Right lobe of liver (tissue), 6 donors: ENCODE data around the gene OPTN. TPM values are rescaled to one million over a fixed set of nuclear protein-coding genes. Genes with fewer than 3 reads are reported as not detected.

Experiments
- ATAC-seq, 4 donors: fragments of 200-7000 bp; cut with Tn5 transposase; one replicate each; pipeline ENCODE4 v1.9.1; 2020; ENCODE audit warnings: mild to moderate bottlenecking in 4 of 4, moderate library complexity in 4 of 4
- DNase-seq, 3 donors: peaks; one replicate each; pipeline ENCODE4 v3.0.0-alpha.2; 2020
- H3K27ac ChIP-seq, 3 donors: fragments of 200-600 bp; one replicate each; pipeline ENCODE4 v1.8.0; 2022
- H3K27me3 ChIP-seq, 2 donors: fragments of 200-600 bp; one replicate each; pipeline ENCODE4 v1.8.0; 2022
- H3K36me3 ChIP-seq, 4 donors: fragments of 200-600 bp; sonication (generic) in 1 of 4; one replicate each; pipeline versions ENCODE4 v1.5.1 to v1.8.0; 2017 to 2022; ENCODE audit warnings: control low read depth in 1 of 4
- H3K4me1 ChIP-seq, 4 donors: fragments of 200-600 bp; sonication (generic) in 1 of 4; one replicate each; pipeline versions ENCODE4 v1.5.1 to v1.8.0; 2017 to 2022; ENCODE audit warnings: control low read depth in 1 of 4
- H3K4me3 ChIP-seq, 3 donors: fragments of 200-600 bp; one replicate each; pipeline ENCODE4 v1.8.0; 2022
- H3K9me3 ChIP-seq, 4 donors: fragments of 200-600 bp; sonication (generic) in 1 of 4; one replicate each; pipeline versions ENCODE4 v1.5.1 to v1.8.0; 2017 to 2022; ENCODE audit warnings: control low read depth in 1 of 4
- POLR2A ChIP-seq: fragments of 450-650 bp; IDR thresholded peaks from one replicate; pipeline ENCODE4 v1.6.1; 2017; ENCODE audit warnings: antibody characterized with exemption, mild to moderate bottlenecking
- WGBS: methylation state at CpG from one replicate; pipeline ENCODE4 v1.1.6; 2018; ENCODE audit warnings: low coverage, low lambda C conversion rate; ENCODE audit not compliant: insufficient coverage; ENCODE audit errors: missing lambda C conversion rate; 5-methylcytosine and 5-hydroxymethylcytosine counted together
- intact Hi-C, 2 donors: fragments of 100-400 bp; cut with DNase I; formaldehyde crosslinking; loops; one replicate each; pipeline versions ENCODE4 v1.11.2 to v1.14.1; 2022
- total RNA-seq, 6 experiments: library from RNA; depleted of rRNA in 2 of 6; stranded (reverse); fragments of >200 nt in 2 of 6; fragmentation: NEBNext Ultra II Directional in 3 of 6; extraction: Animal tissue kit (Norgen Biotek cat#: 25700) in 3 of 6; gene quantifications; one replicate each; pipeline versions ENCODE4 v1.1.0 to v1.2.4, GENCODE V29; 2016 to 2023
- TF ChIP-seq, protein P1 (sequence below), 4 donors: fragments of 200-600 bp in 3 of 4; fragments of 450-650 bp in 1 of 4; IDR thresholded peaks; one replicate each; pipeline versions ENCODE4 v1.5.1 to v1.8.0; 2016 to 2022; ENCODE audit warnings: antibody characterized with exemption in 4 of 4, mild to moderate bottlenecking in 2 of 4
- donor health status: DM: no; HTN: yes; CAD: no.
- donor health status: DM: no; HTN: no; CAD: no.
- donor health status: DM: no; HTN: no; CAD: no.
- donor health status: DM: no; HTN: yes; CAD: no.
- donor health status: DM: no; HTN: yes; CAD: no.

OPTN gene
- total RNA-seq, 6 experiments from 2014 or later = 30.4 to 70.7 (median 36.9) TPM

DNA sequence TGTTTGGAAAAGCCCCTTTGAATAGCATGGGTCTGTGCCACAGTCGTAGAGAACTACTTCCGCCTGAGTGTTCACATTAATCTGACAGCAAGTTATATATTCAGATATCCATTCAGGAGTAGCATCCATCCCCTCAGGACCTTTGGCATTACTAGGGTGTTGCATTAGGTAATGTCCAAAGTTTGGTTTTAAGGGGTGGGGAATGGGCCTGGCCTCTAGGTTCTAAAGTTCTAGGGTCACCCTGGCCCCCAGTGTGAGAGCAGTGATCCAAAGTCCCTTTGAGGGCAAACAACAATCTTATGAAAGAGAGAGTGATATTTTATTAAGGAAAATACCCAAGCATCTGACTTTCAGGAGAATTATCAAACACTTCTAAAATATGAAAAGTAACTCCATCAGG is 73.7 kb downstream of the OPTN start:
- no peaks in the 10 kb centered on the region for H3K36me3 ChIP-seq
- TF ChIP-seq, protein P1, sequence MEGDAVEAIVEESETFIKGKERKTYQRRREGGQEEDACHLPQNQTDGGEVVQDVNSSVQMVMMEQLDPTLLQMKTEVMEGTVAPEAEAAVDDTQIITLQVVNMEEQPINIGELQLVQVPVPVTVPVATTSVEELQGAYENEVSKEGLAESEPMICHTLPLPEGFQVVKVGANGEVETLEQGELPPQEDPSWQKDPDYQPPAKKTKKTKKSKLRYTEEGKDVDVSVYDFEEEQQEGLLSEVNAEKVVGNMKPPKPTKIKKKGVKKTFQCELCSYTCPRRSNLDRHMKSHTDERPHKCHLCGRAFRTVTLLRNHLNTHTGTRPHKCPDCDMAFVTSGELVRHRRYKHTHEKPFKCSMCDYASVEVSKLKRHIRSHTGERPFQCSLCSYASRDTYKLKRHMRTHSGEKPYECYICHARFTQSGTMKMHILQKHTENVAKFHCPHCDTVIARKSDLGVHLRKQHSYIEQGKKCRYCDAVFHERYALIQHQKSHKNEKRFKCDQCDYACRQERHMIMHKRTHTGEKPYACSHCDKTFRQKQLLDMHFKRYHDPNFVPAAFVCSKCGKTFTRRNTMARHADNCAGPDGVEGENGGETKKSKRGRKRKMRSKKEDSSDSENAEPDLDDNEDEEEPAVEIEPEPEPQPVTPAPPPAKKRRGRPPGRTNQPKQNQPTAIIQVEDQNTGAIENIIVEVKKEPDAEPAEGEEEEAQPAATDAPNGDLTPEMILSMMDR (IDR thresholded peaks at IDR 0.05) = no peak
- TF ChIP-seq POLR2A = no peak
- peak overlapping the region in 2 of 3 donors; percentile 82 to 85 for H3K27ac ChIP-seq
- intact Hi-C loops = no loop called here
- peaks cover 0 to 19% (median 7%) of the 10 kb centered on the region in 4 donors for H3K4me1 ChIP-seq
- ATAC-seq = peak; percentile 97 to 100 (median 98)
- no peaks in the 10 kb centered on the region for H3K9me3 ChIP-seq
- WGBS = 50% methylated on average over 2 of the region's 2 CpGs
- no peaks in the 10 kb centered on the region for H3K27me3 ChIP-seq
- peak in 2 of 3 donors; percentile 69 to 81 for DNase-seq
- H3K4me3 ChIP-seq = no peak overlapping the region

DNA sequence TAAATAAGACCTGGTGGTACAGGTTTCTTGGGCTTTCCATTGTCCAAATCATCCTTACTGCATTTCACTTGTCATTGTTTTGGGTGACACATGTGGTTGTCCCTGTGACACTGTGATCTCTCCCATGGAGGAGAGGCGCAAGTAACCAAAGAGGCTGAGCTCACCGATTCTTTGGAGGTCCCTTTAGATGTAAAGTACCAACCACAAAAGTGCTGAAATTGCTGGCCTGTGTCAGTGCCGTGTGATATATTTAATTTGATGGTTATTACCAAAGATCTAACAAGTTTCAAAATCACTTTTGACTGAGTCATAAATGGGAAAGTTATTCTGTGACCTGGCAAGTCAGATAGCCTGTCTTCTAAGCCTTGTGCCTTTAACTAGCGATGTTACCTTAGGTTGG is 80.8 kb downstream of the OPTN start:
- no peaks in the 10 kb centered on the region for H3K9me3 ChIP-seq
- no peak overlapping the region for H3K4me3 ChIP-seq
- ATAC-seq (no peak), DNase-seq (no peak)
- TF ChIP-seq, protein P1 (IDR thresholded peaks at IDR 0.05) = no peak
- no peak for TF ChIP-seq POLR2A
- H3K4me1 ChIP-seq = peaks cover 0 to 12% (median 0%) of the 10 kb centered on the region in 4 donors
- no peaks in the 10 kb centered on the region for H3K27me3 ChIP-seq
- 94% methylated on average over 4 of the region's 4 CpGs for WGBS
- no peak overlapping the region for H3K27ac ChIP-seq
- intact Hi-C loops = no loop called here
- no peaks in the 10 kb centered on the region for H3K36me3 ChIP-seq

GRCh38 chr10:13182424-13182823 is 82.5 kb downstream of the OPTN start:
- ATAC-seq (no peak), DNase-seq (no peak)
- H3K9me3 ChIP-seq = no peaks in the 10 kb centered on the region
- TF ChIP-seq POLR2A = no peak
- TF ChIP-seq, protein P1 (IDR thresholded peaks at IDR 0.05) = no peak
- 69% methylated on average over 1 of the region's 1 CpG for WGBS
- H3K36me3 ChIP-seq = no peaks in the 10 kb centered on the region
- peaks cover 0 to 12% (median 0%) of the 10 kb centered on the region in 4 donors for H3K4me1 ChIP-seq
- intact Hi-C loops = no loop called here
- no peaks in the 10 kb centered on the region for H3K27me3 ChIP-seq
- no peak overlapping the region for H3K4me3 ChIP-seq
- H3K27ac ChIP-seq = no peak overlapping the region

DNA sequence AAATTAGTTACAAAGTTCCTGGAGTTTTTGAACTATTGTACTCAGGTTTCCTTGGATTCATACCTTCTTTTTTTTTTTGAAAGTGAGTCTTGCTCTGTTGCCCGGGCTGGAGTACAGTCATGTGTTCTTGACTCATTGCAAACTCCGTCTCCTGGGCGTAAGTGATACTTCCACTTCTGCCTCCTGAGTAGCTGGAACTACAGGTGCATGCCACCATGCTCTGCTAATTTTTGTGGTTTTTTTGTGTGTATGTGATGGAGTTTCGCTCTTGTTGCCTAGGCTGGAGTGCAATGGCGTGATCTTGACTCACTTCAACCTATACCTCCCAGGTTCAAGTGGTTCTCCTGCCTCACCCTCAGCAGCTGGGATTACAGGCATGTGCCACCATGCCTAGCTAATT is 83.7 kb downstream of the OPTN start:
- H3K4me1 ChIP-seq = peaks cover 0 to 12% (median 0%) of the 10 kb centered on the region in 4 donors
- H3K9me3 ChIP-seq = no peaks in the 10 kb centered on the region
- no peak for TF ChIP-seq POLR2A
- TF ChIP-seq, protein P1 (IDR thresholded peaks at IDR 0.05) = no peak
- H3K27me3 ChIP-seq = no peaks in the 10 kb centered on the region
- no peak for ATAC-seq
- 96% methylated on average over 5 of the region's 5 CpGs for WGBS
- no peak for DNase-seq
- H3K27ac ChIP-seq = no peak overlapping the region
- intact Hi-C loops = no loop called here
- no peaks in the 10 kb centered on the region for H3K36me3 ChIP-seq
- no peak overlapping the region for H3K4me3 ChIP-seq

DNA sequence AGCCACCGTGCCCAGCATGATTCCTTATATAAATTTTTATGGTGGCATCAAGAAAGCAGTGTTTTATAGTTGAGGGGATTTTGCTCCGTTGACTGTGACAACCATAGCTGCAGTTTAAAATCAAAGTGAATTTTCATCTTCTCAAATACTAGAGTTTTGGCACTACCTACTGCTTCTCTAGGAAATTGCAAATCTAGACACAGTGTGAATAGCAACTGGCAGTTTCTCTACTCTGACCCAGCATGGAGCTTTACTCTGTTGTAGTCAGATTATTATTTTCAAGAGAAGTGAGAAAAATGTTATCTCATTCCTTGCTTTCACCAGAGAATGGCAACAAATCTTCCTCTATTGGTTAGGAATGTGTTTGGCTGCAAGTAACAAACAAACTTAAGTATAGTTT is 84.3 kb downstream of the OPTN start:
- Histone ChIP-seq H3K27me3 (no peaks in the 10 kb centered on the region), H3K4me1 (peaks cover 0 to 12% (median 0%) of the 10 kb centered on the region in 4 donors), H3K4me3 (no peak overlapping the region), H3K9me3 (no peaks in the 10 kb centered on the region), H3K27ac (no peak overlapping the region), H3K36me3 (no peaks in the 10 kb centered on the region)
- DNase-seq = no peak
- TF ChIP-seq, protein P1 (IDR thresholded peaks at IDR 0.05) = no peak
- no peak for TF ChIP-seq POLR2A
- intact Hi-C loops = no loop called here
- ATAC-seq = peak in 3 of 4 donors; percentile 29 to 48 (median 44)
- WGBS = 83% methylated on average over 2 of the region's 2 CpGs
